OCI-LY1 (cell line): Measurements from ENCODE around the gene LHX3.

ENCODE experiments used
- H2AFZ ChIP-seq: fragments of 200-600 bp; sonication (generic), shearing (Covaris generic); 2 replicates; pipeline ENCODE4 v1.6.0; 2014; ENCODE audit warnings: antibody characterized with exemption, mild to moderate bottlenecking, low read length
- H3F3A ChIP-seq: fragments of 200-600 bp; sonication (generic), shearing (Covaris generic); 2 replicates; pipeline ENCODE4 v1.6.0; 2014; ENCODE audit warnings: mild to moderate bottlenecking, antibody characterized with exemption, low read length, moderate library complexity; ENCODE audit not compliant: insufficient read depth
- H3K27ac ChIP-seq: fragments of 200-600 bp; sonication (generic); 2 replicates; pipeline ENCODE4 v1.5.1; 2014; ENCODE audit warnings: low read length, mixed run types, mild to moderate bottlenecking, low read depth; ENCODE audit not compliant: poor library complexity, severe bottlenecking
- H3K27me3 ChIP-seq: fragments of 200-600 bp; sonication (generic); 2 replicates; pipeline ENCODE4 v1.6.0; 2014; ENCODE audit warnings: antibody characterized with exemption, mild to moderate bottlenecking, low read length, moderate library complexity; ENCODE audit not compliant: insufficient read depth
- H3K36me3 ChIP-seq: fragments of 200-600 bp; sonication (generic); 2 replicates; pipeline ENCODE4 v1.6.1; 2014; ENCODE audit warnings: mild to moderate bottlenecking, antibody characterized with exemption, low read length, moderate library complexity, mixed read lengths; ENCODE audit not compliant: insufficient read depth
- H3K4me1 ChIP-seq: fragments of 200-600 bp; sonication (generic); 2 replicates; pipeline ENCODE4 v1.5.1; 2014; ENCODE audit warnings: mild to moderate bottlenecking, low read length, moderate library complexity; ENCODE audit not compliant: insufficient read depth, severe bottlenecking
- H3K4me2 ChIP-seq: fragments of 200-600 bp; sonication (generic), shearing (Covaris generic); 2 replicates; pipeline ENCODE4 v1.6.1; 2014; ENCODE audit warnings: low read length
- H3K4me3 ChIP-seq: fragments of 200-600 bp; sonication (generic); 2 replicates; pipeline ENCODE4 v1.5.1; 2014; ENCODE audit warnings: low read length, low read depth, mild to moderate bottlenecking, mixed read lengths; ENCODE audit not compliant: poor library complexity, severe bottlenecking
- H3K79me2 ChIP-seq: fragments of 200-600 bp; shearing (Covaris generic); 2 replicates; pipeline ENCODE4 v1.6.1; 2016; ENCODE audit warnings: mixed run types, low read length, mixed read lengths; ENCODE audit not compliant: insufficient read depth
- H3K9ac ChIP-seq: fragments of 200-600 bp; sonication (generic), shearing (Covaris generic); 2 replicates; pipeline ENCODE4 v1.6.1; 2014; ENCODE audit warnings: mild to moderate bottlenecking, low read length, mixed read lengths
- H3K9me2 ChIP-seq: fragments of 200-600 bp; sonication (generic), shearing (Covaris generic); 2 replicates; pipeline ENCODE4 v1.6.1; 2014; ENCODE audit warnings: low read depth, mild to moderate bottlenecking, low read length, mixed read lengths
- H3K9me3 ChIP-seq: fragments of 200-600 bp; shearing (Covaris generic); 2 replicates; pipeline ENCODE4 v1.6.1; 2014; ENCODE audit warnings: low read length, mixed read lengths
- H4K20me1 ChIP-seq: fragments of 200-600 bp; sonication (generic), shearing (Covaris generic); 2 replicates; pipeline ENCODE4 v1.6.0; 2016; ENCODE audit warnings: mild to moderate bottlenecking, low read length; ENCODE audit not compliant: insufficient read depth
- EZH2 ChIP-seq: fragments of 200-600 bp; sonication (generic), shearing (Covaris generic); IDR thresholded peaks from 2 replicates; pipeline ENCODE4 v1.8.0; 2017; ENCODE audit warnings: borderline replicate concordance, mixed run types, mild to moderate bottlenecking, antibody characterized with exemption, low read length, moderate library complexity, mixed read lengths
- TF ChIP-seq, protein P1 (sequence below): fragments of 200-600 bp; sonication (generic), shearing (Covaris generic); IDR thresholded peaks from 2 replicates; pipeline ENCODE4 v1.5.1; 2017; ENCODE audit warnings: mild to moderate bottlenecking, antibody characterized with exemption, low read length, moderate library complexity, mixed read lengths

Gene LHX3

DNA sequence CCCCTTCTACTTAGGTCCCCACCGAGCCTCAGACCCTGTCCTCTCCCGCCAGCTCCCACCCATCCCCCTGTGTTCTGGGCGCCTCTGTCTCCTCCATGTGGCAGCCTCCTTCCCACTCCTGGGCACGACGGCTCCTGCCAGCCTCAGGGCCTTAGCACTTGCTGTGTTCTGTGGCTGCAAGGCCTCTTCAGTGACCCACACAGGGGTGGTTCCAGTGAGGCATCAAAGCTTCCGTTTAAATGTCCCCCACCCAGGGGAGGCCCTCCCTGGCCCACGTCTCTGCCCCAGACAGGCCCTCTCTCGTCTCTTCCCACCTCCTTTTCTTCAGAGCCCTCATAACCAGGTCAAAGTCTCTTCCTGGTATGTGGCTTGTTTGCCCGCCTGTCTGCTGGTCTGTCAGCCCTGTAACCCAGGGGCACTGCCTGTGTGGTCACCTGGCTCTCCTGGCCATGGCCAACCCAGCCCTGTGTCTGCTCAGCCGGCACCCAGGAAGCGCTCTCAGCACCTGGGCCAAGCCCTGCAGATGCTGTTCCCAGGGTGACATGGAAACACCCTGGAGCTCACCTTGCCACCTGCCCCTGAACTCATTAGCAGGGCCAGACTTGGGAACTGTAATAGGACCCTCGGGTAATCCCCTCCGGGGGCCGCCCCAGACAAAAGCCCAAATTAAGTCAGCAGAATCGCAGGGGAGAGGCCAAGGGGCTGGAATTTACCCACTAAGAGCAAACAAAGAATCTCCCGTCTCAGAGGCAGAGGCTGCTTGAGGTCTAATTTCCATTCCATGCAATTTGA, 33.7 kb downstream of the LHX3 start:
- no peaks in the 10 kb centered on the region for H3F3A ChIP-seq
- H3K27ac ChIP-seq, result no peak overlapping the region
- no peaks in the 10 kb centered on the region for H3K4me1 ChIP-seq
- H3K9me2 ChIP-seq, result no peaks in the 10 kb centered on the region
- H3K27me3 ChIP-seq, result 0 out of 2 replicates have a peak, but pooled peaks cover 4% of the 10 kb centered on the region
- no peaks in the 10 kb centered on the region for H3K79me2 ChIP-seq
- H2AFZ ChIP-seq, result no peak overlapping the region
- H3K9me3 ChIP-seq, result no peaks in the 10 kb centered on the region
- TF ChIP-seq, protein P1, sequence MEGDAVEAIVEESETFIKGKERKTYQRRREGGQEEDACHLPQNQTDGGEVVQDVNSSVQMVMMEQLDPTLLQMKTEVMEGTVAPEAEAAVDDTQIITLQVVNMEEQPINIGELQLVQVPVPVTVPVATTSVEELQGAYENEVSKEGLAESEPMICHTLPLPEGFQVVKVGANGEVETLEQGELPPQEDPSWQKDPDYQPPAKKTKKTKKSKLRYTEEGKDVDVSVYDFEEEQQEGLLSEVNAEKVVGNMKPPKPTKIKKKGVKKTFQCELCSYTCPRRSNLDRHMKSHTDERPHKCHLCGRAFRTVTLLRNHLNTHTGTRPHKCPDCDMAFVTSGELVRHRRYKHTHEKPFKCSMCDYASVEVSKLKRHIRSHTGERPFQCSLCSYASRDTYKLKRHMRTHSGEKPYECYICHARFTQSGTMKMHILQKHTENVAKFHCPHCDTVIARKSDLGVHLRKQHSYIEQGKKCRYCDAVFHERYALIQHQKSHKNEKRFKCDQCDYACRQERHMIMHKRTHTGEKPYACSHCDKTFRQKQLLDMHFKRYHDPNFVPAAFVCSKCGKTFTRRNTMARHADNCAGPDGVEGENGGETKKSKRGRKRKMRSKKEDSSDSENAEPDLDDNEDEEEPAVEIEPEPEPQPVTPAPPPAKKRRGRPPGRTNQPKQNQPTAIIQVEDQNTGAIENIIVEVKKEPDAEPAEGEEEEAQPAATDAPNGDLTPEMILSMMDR, result no peak
- no peak for TF ChIP-seq EZH2
- no peaks in the 10 kb centered on the region for H3K36me3 ChIP-seq
- H3K9ac ChIP-seq, result no peak overlapping the region
- no peak overlapping the region for H3K4me2 ChIP-seq
- no peaks in the 10 kb centered on the region for H4K20me1 ChIP-seq
- H3K4me3 ChIP-seq, result no peak overlapping the region

DNA sequence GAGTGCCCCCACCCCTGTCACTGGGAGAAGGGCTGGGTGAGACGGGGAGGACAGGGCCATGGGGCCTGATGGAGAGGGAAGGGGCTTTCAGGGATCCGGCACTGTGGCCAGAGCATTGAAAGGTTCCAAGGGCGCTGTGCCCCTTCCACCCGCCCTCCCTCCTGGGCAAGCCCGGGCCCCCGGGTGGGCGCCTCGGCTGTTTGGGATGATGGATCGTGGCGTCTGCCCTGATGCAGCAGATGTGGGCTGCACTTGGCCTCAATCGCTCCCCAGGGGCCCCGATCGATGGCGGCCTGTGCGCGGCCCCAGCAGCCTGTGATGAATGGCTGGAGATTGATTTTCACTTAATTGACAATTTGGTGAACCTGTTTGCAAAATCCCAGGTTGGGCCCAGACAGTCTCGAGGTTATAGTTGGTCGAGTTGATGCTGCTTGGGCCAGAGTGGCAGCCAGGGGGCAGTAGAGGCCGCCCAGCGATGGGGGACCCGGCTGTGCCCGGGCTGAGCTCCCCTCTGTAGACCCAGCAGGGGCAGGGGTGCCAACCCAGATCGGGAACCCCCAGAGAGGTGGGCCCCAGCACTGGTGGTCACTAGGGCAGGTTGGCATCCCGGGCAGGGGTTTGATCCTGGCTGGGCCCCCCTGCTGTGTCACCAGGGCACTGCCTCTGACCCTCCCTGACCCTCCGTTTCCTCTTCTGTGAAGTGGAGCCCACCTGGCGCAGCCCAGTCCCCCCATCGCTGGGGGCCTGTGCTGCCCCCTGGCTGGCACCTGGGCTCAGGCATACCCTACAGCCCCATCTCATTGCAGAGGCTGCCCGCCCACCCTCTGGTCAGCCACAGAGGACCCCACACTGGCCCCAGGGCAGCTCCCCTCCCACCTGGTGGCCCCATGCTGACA, 34.7 kb downstream of the LHX3 start:
- Histone ChIP-seq H3K4me1 (no peaks in the 10 kb centered on the region), H3K9me3 (no peaks in the 10 kb centered on the region), H3K9me2 (no peaks in the 10 kb centered on the region), H3K27me3 (0 out of 2 replicates have a peak, but pooled peaks cover 4% of the 10 kb centered on the region), H3F3A (no peaks in the 10 kb centered on the region), H3K4me3 (no peak overlapping the region), H3K27ac (no peak overlapping the region), H3K36me3 (no peaks in the 10 kb centered on the region), H2AFZ (no peak overlapping the region), H4K20me1 (no peaks in the 10 kb centered on the region), H3K9ac (no peak overlapping the region), H3K79me2 (no peaks in the 10 kb centered on the region), H3K4me2 (no peak overlapping the region)
- TF ChIP-seq, protein P1, result peak; percentile 86
- TF ChIP-seq EZH2, result no peak

DNA sequence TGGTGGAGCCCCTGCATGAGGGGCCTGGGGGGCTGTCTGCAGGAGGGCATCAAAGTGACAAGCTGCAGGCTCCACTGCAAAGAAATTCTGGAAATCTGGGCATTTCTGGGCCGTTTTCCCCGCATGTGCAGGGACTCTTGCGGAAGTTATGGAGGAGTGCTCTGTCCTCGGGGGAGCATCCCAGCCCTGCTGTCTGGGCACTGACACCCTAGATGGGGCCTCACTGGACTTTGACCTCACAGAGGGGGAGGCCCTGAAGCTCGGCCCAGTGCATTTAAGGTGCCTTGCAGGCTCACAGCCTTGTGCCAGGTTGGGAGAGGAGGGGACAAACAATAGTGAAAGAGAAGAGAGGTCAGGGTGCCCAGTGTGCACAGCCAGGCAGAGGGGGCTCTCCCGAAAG, 35.4 kb downstream of the LHX3 start:
- H3K9me2 ChIP-seq, result no peaks in the 10 kb centered on the region
- H2AFZ ChIP-seq, result no peak overlapping the region
- no peak overlapping the region for H3K4me3 ChIP-seq
- H3K4me2 ChIP-seq, result no peak overlapping the region
- 0 out of 2 replicates have a peak, but pooled peaks cover 4% of the 10 kb centered on the region for H3K27me3 ChIP-seq
- H3K36me3 ChIP-seq, result no peaks in the 10 kb centered on the region
- no peak overlapping the region for H3K9ac ChIP-seq
- H3K9me3 ChIP-seq, result no peaks in the 10 kb centered on the region
- H3K79me2 ChIP-seq, result no peaks in the 10 kb centered on the region
- H4K20me1 ChIP-seq, result no peaks in the 10 kb centered on the region
- H3F3A ChIP-seq, result no peaks in the 10 kb centered on the region
- H3K4me1 ChIP-seq, result no peaks in the 10 kb centered on the region
- TF ChIP-seq, protein P1, result no peak
- TF ChIP-seq EZH2, result no peak
- no peak overlapping the region for H3K27ac ChIP-seq
